IMR-90 (cell line): Measurements from ENCODE around the gene TACC2. TPM values are rescaled to one million over a fixed set of nuclear protein-coding genes. Genes with fewer than 3 reads are reported as not detected.

Experiments
- ATAC-seq: fragments of 200-7000 bp; cut with Tn5 transposase; 2 replicates; pipeline ENCODE4 v1.9.1; 2020; ENCODE audit warnings: low read depth, mild to moderate bottlenecking, moderate library complexity
- BruUV-seq: library from RNA; stranded (reverse); fragments of 400-500 nt; replicated peaks from 2 replicates; lab custom pipeline; 2021; lab: Mats Ljungman, UMichigan
- CTCF ChIA-PET: fragments of 300-600 bp; formaldehyde crosslinking; extraction: SDS; loops from one replicate; lab custom pipeline; 2021; ENCODE audit warnings: antibody characterized with exemption; lab: Yijun Ruan, JAX
- POLR2A ChIA-PET: fragments of 300-600 bp; sonication (Branson Sonifier 250); formaldehyde crosslinking; loops from one replicate; lab custom pipeline; 2022; ENCODE audit warnings: antibody characterized with exemption; ENCODE audit not compliant: unreplicated experiment; lab: Charles Lee
- DNase-seq: peaks from one replicate; pipeline ENCODE4 v3.0.0; 2013
- H2AFZ ChIP-seq: replicated peaks from 2 replicates; pipeline ENCODE3; 2013; ENCODE audit warnings: low read length, mild to moderate bottlenecking; ENCODE audit not compliant: poor library complexity
- H2AK5ac ChIP-seq: 2 replicates; pipeline ENCODE4 v1.6.1; 2013; ENCODE audit warnings: low read depth, low read length, inconsistent platforms
- H2AK9ac ChIP-seq: replicated peaks from 2 replicates; pipeline ENCODE3; 2013; ENCODE audit warnings: mild to moderate bottlenecking, low read depth, low read length, moderate library complexity; ENCODE audit not compliant: poor library complexity
- H2BK120ac ChIP-seq: 2 replicates; pipeline ENCODE4 v1.6.1; 2013; ENCODE audit warnings: low read depth, low read length, inconsistent platforms
- H2BK15ac ChIP-seq: 3 replicates; pipeline ENCODE4 v1.6.1; 2013; ENCODE audit warnings: low read depth, low read length, inconsistent platforms
- H2BK20ac ChIP-seq: 2 replicates; pipeline ENCODE4 v1.6.1; 2013; ENCODE audit warnings: low read depth, mild to moderate bottlenecking, inconsistent platforms, low read length, moderate library complexity
- H2BK5ac ChIP-seq: 2 replicates; pipeline ENCODE4 v1.6.1; 2013; ENCODE audit warnings: mild to moderate bottlenecking, low read depth, low read length, inconsistent platforms; ENCODE audit not compliant: poor library complexity, severe bottlenecking
- H3K14ac ChIP-seq: replicated peaks from 2 replicates; pipeline ENCODE4 v1.6.1; 2013; ENCODE audit warnings: low read depth, low read length, inconsistent platforms
- H3K18ac ChIP-seq: 2 replicates; pipeline ENCODE4 v1.6.1; 2013; ENCODE audit warnings: low read depth, low read length, control low read depth
- H3K23ac ChIP-seq: 2 replicates; pipeline ENCODE4 v1.6.1; 2013; ENCODE audit warnings: low read depth, low read length, inconsistent platforms
- H3K27ac ChIP-seq: 2 replicates; pipeline ENCODE4 v1.5.1; 2013; ENCODE audit warnings: mild to moderate bottlenecking, control low read depth, low read length; ENCODE audit not compliant: insufficient read depth
- H3K27me3 ChIP-seq: 2 replicates; pipeline ENCODE4 v1.6.1; 2013; ENCODE audit warnings: low read length; ENCODE audit not compliant: control insufficient read depth, insufficient read depth
- H3K36me3 ChIP-seq: 2 replicates; pipeline ENCODE4 v1.6.1; 2013; ENCODE audit warnings: low read length, mixed read lengths; ENCODE audit not compliant: control insufficient read depth, insufficient read depth
- H3K4ac ChIP-seq: 2 replicates; pipeline ENCODE4 v1.6.1; 2013; ENCODE audit warnings: low read depth, low read length, inconsistent platforms
- H3K4me1 ChIP-seq: 2 replicates; pipeline ENCODE4 v1.6.1; 2013; ENCODE audit warnings: low read length, mixed read lengths; ENCODE audit not compliant: control insufficient read depth, insufficient read depth
- H3K4me2 ChIP-seq: 2 replicates; pipeline ENCODE4 v1.6.1; 2013; ENCODE audit warnings: low read depth, mild to moderate bottlenecking, control low read depth, low read length, moderate library complexity
- H3K4me3 ChIP-seq: 2 replicates; pipeline ENCODE4 v1.5.1; 2013; ENCODE audit warnings: low read depth, mild to moderate bottlenecking, control low read depth, low read length, moderate library complexity; ENCODE audit not compliant: insufficient read depth
- H3K56ac ChIP-seq: 2 replicates; pipeline ENCODE4 v1.6.1; 2013; ENCODE audit warnings: low read length, inconsistent platforms; ENCODE audit not compliant: insufficient read depth; ENCODE audit errors: extremely low read depth
- H3K79me1 ChIP-seq, 2 experiments: 2 replicates each; pipeline ENCODE4 v1.6.1; 2013; ENCODE audit warnings: low read length in 2 of 2, inconsistent platforms in 1 of 2, low read depth in 1 of 2
- H3K9ac ChIP-seq: 2 replicates; pipeline ENCODE4 v1.6.1; 2013; ENCODE audit warnings: low read depth, low read length, control low read depth
- H3K9me1 ChIP-seq: 2 replicates; pipeline ENCODE4 v1.6.1; 2013; ENCODE audit warnings: low read length, inconsistent platforms; ENCODE audit not compliant: insufficient read depth
- H3K9me3 ChIP-seq: 2 replicates; pipeline ENCODE4 v1.6.1; 2013; ENCODE audit warnings: low read length; ENCODE audit not compliant: control insufficient read depth, insufficient read depth
- H4K20me1 ChIP-seq: 2 replicates; pipeline ENCODE4 v1.6.1; 2013; ENCODE audit warnings: low read length, inconsistent platforms; ENCODE audit not compliant: insufficient read depth
- H4K5ac ChIP-seq: 2 replicates; pipeline ENCODE4 v1.6.1; 2013; ENCODE audit warnings: mild to moderate bottlenecking, low read depth, low read length, control low read depth
- H4K8ac ChIP-seq, 2 experiments: 2 replicates each; pipeline ENCODE4 v1.6.1; 2013; ENCODE audit warnings: low read depth in 2 of 2, low read length in 2 of 2, control low read depth in 1 of 2, inconsistent platforms in 1 of 2
- H4K91ac ChIP-seq: 2 replicates; pipeline ENCODE4 v1.6.1; 2013; ENCODE audit warnings: low read depth, low read length, inconsistent platforms; ENCODE audit not compliant: insufficient read depth
- FOS ChIP-seq: fragments of 150-350 bp; IDR thresholded peaks from 2 replicates; pipeline ENCODE4 v1.6.1; 2016; ENCODE audit warnings: low read depth, low read length
- MAFK ChIP-seq: IDR thresholded peaks from 2 replicates; pipeline ENCODE4 v1.6.1; 2012; ENCODE audit warnings: low read depth, low read length, improper control_type of control experiment
- MAZ ChIP-seq: IDR thresholded peaks from 2 replicates; pipeline ENCODE4 v1.6.1; 2012; ENCODE audit warnings: low read depth, mild to moderate bottlenecking, low read length, improper control_type of control experiment, moderate library complexity, borderline replicate concordance
- MXI1 ChIP-seq: IDR thresholded peaks from 2 replicates; pipeline ENCODE4 v1.6.1; 2012; ENCODE audit warnings: low read depth, mild to moderate bottlenecking, low read length, moderate library complexity, borderline replicate concordance
- NFE2L2 ChIP-seq: fragments of 150-350 bp; IDR thresholded peaks from 2 replicates; pipeline ENCODE4 v1.6.1; 2016; ENCODE audit warnings: low read depth, mild to moderate bottlenecking, low read length
- POLR2A ChIP-seq: IDR thresholded peaks from 2 replicates; pipeline ENCODE4 v1.6.1; 2012; ENCODE audit warnings: mild to moderate bottlenecking, low read depth, low read length
- RAD21 ChIP-seq: IDR thresholded peaks from 2 replicates; pipeline ENCODE4 v1.6.1; 2012; ENCODE audit warnings: low read length, improper control_type of control experiment
- RFX5 ChIP-seq: IDR thresholded peaks from 2 replicates; pipeline ENCODE4 v1.8.0; 2012; ENCODE audit warnings: low read depth, mild to moderate bottlenecking, low read length, moderate library complexity
- SMC3 ChIP-seq: fragments of 150-350 bp; IDR thresholded peaks from 2 replicates; pipeline ENCODE4 v1.6.1; 2016; ENCODE audit warnings: low read depth, mild to moderate bottlenecking, antibody characterized with exemption, low read length, moderate library complexity
- WGBS, 2 experiments: methylation state at CpG; one replicate each; pipeline versions ENCODE4 v1.1.5 to v1.1.7; 2013; ENCODE audit warnings: missing lambda C conversion rate in 2 of 2; ENCODE audit not compliant: insufficient read length in 1 of 2; ENCODE audit errors: extremely low coverage in 2 of 2; 5-methylcytosine and 5-hydroxymethylcytosine counted together
- dilution Hi-C: fragments of 300-500 bp; cut with HindIII; formaldehyde crosslinking; loops from one replicate; pipeline ENCODE4 v1.14.3; 2018; ENCODE audit warnings: low sequenced_read_pairs; ENCODE audit not compliant: unreplicated experiment
- in situ Hi-C: fragments of 300-500 bp; cut with MboI; formaldehyde crosslinking; loops from 3 replicates; pipeline ENCODE4 v1.14.3; 2019; ENCODE audit warnings: low sequenced_read_pairs, inconsistent platforms, mixed read lengths
- intact Hi-C: fragments of 100-400 bp; cut with micrococcal nuclease; formaldehyde crosslinking; loops from 2 replicates; pipeline ENCODE4 v1.10.0; 2022
- polyA plus RNA-seq, 3 experiments: library from polyadenylated mRNA; depleted of rRNA; stranded (reverse); fragments of >200 nt; gene quantifications; 2 replicates each; pipeline ENCODE4 v1.2.3, GENCODE V29; 2012; ENCODE audit warnings: low replicate concordance in 1 of 3
- total RNA-seq: library from RNA; depleted of rRNA; stranded (reverse); fragments of >200 nt; gene quantifications from 2 replicates; pipeline ENCODE4 v1.2.3, GENCODE V29; 2012
- TF ChIP-seq, protein P1 (sequence below): conservative IDR thresholded peaks from 2 replicates; pipeline ENCODE4 v1.5.1; 2012; ENCODE audit warnings: mild to moderate bottlenecking, low read depth, low read length, improper control_type of control experiment
- TF ChIP-seq, protein P2 (sequence below): fragments of 150-350 bp; IDR thresholded peaks from 2 replicates; pipeline ENCODE4 v1.6.1; 2016; ENCODE audit warnings: low read depth, mild to moderate bottlenecking, low read length, moderate library complexity, borderline replicate concordance
- TF ChIP-seq, protein P3 (sequence below): fragments of 150-350 bp; IDR thresholded peaks from 2 replicates; pipeline ENCODE4 v1.6.1; 2017; ENCODE audit warnings: mild to moderate bottlenecking, antibody characterized with exemption, low read length, low read depth

Gene TACC2
- total and polyA plus RNA-seq, 2 of the 4 experiments (the other 2 are of a cell fraction), result 2.9 to 15.4 TPM

DNA sequence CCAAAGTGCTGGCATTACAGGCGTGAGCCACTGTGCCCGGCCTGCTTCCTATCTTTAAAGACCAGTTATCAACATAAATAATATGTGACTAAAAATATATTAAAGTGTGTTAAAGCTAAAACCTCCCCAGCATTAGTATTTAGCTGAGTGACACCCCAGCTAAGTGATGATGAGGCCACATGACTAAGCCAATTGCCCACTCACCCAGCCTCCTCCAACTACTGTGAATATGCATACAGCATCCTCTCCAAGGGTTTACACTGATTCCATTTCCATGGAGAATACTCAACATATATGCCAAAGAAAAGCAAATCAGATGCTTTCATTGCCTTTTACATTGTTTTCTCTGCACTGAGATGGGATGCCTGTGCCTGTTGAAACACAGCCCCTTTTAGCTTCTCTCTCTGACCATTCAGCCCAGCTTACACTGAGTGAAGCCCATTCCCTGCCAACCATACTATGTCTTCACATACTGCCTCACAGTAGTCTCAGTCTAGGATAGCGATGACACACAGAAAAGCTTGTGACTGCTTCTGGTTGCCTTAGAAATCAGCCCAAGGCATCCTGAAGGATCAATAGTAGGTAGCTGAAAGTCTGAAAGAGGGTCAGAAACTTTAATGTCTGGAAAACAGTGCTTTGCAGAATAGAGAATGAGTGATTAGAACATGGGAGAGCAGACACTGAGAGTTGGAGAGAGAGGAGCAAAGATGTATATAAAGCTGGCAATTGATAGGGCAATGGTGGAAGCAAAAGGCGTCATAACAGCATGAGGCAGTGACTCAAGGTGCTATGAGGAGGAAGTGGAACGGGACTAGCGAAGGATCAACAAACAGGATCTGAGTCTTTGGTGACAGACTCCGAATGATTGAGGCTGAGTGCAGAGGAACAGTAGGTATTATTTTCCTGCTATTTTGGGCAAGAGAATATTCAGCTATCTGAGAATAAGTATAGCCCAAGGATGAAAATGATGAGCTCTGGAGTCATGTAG lies 41.3 kb upstream of the TACC2 start:
- no peak overlapping the region for H3K4me2 ChIP-seq
- H3K4me3 ChIP-seq, result no peak overlapping the region
- H3K36me3 ChIP-seq, result 0 out of 2 replicates have a peak, but pooled peaks cover 2% of the 10 kb centered on the region
- dilution Hi-C loops (no loop called here), in situ Hi-C loops (no loop called here), intact Hi-C loops (no loop called here)
- H4K20me1 ChIP-seq, result no peaks in the 10 kb centered on the region
- no peak overlapping the region for H2AK5ac ChIP-seq
- ATAC-seq, result no peak
- H3K14ac ChIP-seq, result no peak overlapping the region
- H2BK15ac ChIP-seq, result no peak overlapping the region
- no peak overlapping the region for H2AFZ ChIP-seq
- peaks cover 5% of the 10 kb centered on the region for H3K4me1 ChIP-seq
- no peak overlapping the region for H3K18ac ChIP-seq
- TF ChIP-seq POLR2A, result no peak
- TF ChIP-seq MAFK, result no peak
- TF ChIP-seq MXI1, result no peak
- TF ChIP-seq NFE2L2, result no peak
- TF ChIP-seq, protein P1, sequence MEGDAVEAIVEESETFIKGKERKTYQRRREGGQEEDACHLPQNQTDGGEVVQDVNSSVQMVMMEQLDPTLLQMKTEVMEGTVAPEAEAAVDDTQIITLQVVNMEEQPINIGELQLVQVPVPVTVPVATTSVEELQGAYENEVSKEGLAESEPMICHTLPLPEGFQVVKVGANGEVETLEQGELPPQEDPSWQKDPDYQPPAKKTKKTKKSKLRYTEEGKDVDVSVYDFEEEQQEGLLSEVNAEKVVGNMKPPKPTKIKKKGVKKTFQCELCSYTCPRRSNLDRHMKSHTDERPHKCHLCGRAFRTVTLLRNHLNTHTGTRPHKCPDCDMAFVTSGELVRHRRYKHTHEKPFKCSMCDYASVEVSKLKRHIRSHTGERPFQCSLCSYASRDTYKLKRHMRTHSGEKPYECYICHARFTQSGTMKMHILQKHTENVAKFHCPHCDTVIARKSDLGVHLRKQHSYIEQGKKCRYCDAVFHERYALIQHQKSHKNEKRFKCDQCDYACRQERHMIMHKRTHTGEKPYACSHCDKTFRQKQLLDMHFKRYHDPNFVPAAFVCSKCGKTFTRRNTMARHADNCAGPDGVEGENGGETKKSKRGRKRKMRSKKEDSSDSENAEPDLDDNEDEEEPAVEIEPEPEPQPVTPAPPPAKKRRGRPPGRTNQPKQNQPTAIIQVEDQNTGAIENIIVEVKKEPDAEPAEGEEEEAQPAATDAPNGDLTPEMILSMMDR, result no peak
- TF ChIP-seq, protein P2, sequence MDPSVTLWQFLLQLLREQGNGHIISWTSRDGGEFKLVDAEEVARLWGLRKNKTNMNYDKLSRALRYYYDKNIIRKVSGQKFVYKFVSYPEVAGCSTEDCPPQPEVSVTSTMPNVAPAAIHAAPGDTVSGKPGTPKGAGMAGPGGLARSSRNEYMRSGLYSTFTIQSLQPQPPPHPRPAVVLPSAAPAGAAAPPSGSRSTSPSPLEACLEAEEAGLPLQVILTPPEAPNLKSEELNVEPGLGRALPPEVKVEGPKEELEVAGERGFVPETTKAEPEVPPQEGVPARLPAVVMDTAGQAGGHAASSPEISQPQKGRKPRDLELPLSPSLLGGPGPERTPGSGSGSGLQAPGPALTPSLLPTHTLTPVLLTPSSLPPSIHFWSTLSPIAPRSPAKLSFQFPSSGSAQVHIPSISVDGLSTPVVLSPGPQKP, result no peak
- no peak for TF ChIP-seq RFX5
- TF ChIP-seq RAD21, result no peak
- TF ChIP-seq SMC3, result no peak
- TF ChIP-seq MAZ, result no peak
- TF ChIP-seq FOS, result no peak
- TF ChIP-seq, protein P3, sequence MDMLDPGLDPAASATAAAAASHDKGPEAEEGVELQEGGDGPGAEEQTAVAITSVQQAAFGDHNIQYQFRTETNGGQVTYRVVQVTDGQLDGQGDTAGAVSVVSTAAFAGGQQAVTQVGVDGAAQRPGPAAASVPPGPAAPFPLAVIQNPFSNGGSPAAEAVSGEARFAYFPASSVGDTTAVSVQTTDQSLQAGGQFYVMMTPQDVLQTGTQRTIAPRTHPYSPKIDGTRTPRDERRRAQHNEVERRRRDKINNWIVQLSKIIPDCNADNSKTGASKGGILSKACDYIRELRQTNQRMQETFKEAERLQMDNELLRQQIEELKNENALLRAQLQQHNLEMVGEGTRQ, result no peak
- H3K9me3 ChIP-seq, result no peaks in the 10 kb centered on the region
- H3K4ac ChIP-seq, result no peak overlapping the region
- H3K9ac ChIP-seq, result no peak overlapping the region
- H3K56ac ChIP-seq, result no peak overlapping the region
- no peak overlapping the region for H4K8ac ChIP-seq
- no peaks in the 10 kb centered on the region for H3K27me3 ChIP-seq
- H2BK20ac ChIP-seq, result peak overlapping the region; percentile 7; the same call in 1 of the 2 replicates
- H4K5ac ChIP-seq, result no peak overlapping the region
- H3K23ac ChIP-seq, result no peak overlapping the region
- POLR2A ChIA-PET, result no interaction called here
- H3K27ac ChIP-seq, result no peak overlapping the region
- no peaks in the 10 kb centered on the region for H3K79me1 ChIP-seq
- H3K9me1 ChIP-seq, result peaks cover 8% of the 10 kb centered on the region
- BruUV-seq, result no TSS peak
- 96% methylated on average over 4 of the region's 7 CpGs; no CpG with 5 or more reads in 1 of the 2 experiments for whole genome bisulfite sequencing, 2 experiments
- H2BK5ac ChIP-seq, result no peak overlapping the region
- no peak overlapping the region for H4K91ac ChIP-seq
- no peak overlapping the region for H2BK120ac ChIP-seq
- H2AK9ac ChIP-seq, result no peak overlapping the region
- CTCF ChIA-PET, result interaction anchor here (0.6 to 1.7 kb wide), 2 partner anchors 124 to 165 kb away, joined by 3 to 4 read pairs; no protein-coding TSS in a partner anchor
- no peak for DNase-seq
